ENCODE data around the gene MBP. TPM values are rescaled to one million over a fixed set of nuclear protein-coding genes. Genes with fewer than 3 reads are reported as not detected.

The MBP gene
- polyA plus RNA-seq, 4 donors = 18.5 to 23.3 (median 21.5) TPM

DNA sequence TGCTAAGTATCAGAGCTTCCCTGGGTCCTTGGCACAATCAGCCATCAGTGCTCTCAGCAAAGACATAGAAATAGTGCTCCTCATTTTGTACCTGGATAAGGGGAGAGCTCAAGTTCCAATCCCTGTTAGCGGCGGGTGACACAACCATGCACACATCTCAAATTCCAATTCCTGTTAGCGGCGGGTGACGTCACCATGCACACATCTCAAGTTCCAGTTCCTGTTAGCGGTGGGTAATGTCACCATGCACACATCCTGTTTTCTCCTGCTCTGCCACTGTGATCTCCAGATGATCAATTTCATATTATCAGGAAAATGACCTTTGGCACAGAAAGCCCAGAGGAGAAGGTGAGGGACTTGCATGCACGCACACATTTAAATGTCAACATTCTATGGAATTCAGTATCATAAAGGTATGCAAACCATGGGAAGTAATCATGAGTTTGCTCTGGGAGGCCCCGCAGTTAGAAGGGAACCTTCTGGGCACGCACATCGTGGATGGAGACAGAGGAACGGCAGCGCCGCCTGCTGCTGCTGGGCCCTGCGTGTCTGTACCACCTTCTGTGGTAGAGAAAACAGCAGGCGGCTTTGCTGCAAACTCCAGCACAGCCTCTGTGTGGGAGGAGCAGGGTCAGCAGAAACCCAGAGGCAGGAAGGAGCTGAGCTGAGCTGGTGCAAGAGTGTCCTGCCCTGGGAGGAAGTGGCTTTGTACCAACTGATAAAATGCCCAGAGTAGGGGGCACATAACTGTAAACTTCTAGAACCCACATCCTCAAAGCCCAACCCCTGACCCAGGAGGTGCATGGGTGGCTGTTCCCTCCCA, 77.8 kb downstream of the MBP start:
- DNase-seq (ENCODE audit: low read depth in 4 of 4, low spot score in 2 of 4) = peak; percentile 59 to 79 (median 66)

DNA sequence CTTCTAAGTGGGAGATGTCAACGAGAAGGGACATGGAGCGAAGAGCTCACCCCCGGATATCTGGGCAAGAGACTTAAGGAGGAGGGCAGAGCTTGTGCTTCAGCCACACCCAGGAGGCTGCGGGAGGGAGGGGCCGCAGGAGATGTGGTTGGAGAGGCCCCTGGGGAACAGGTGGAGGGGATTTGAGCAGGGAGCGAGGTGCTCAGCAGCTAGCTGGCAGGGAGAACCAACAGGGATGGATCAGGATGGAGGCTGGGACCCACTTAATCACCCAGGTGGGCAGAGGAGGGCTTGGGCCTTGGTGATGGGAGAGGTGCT, 78.3 kb downstream of the MBP start:
- no peak for DNase-seq (ENCODE audit: low read depth in 4 of 4, low spot score in 2 of 4)

DNA sequence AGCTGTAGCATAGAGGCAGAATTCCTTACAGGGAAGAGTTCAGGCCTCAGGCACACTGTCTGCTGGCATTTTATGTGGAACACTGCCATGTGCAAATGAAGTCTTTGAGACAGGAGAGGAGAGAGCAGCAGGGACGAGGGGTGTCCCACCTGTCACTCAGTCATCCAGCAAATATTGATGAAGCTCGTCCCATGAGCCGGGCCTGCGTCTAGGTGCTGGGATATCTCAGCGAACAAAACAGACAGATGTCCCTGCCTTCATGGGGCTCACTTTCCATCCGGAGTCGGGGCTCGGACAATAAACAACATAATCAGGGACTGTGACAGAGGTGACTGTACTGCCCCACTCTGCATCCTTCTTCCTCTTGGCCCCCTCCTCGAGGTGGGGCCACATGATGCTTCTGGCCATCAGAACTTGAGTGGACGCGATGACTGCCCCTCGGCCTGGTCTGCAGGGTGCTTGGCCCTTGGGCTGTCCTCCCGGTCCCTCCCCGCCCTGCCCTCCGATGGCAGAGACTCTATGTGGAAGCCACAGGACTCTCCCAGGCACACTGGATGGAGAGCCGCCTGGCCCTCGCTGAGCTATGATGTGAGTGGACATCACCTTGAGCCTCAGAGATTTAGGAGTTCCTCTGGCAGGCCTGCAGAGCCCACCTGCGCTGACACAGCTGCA, 78.8 kb downstream of the MBP start:
- DNase-seq (ENCODE audit: low read depth in 4 of 4, low spot score in 2 of 4) = no peak

DNA sequence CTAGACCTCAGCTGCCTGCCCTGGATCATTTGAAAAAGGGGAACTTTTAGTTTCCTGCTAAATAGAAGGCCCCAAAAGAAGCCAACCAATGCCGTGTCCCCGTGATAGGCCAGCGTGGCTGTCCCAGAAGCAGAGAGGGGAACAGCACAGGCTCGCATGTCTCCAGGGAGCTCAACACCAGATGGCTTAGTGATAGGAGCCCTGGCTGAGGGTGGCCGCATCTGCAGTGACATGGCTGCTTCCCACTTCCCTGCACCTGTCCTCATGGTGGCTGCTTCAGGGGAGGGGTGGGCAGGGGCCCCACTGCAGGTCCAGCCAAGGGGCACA, 79.6 kb downstream of the MBP start:
- no peak for DNase-seq (ENCODE audit: low read depth in 4 of 4, low spot score in 2 of 4)

DNA sequence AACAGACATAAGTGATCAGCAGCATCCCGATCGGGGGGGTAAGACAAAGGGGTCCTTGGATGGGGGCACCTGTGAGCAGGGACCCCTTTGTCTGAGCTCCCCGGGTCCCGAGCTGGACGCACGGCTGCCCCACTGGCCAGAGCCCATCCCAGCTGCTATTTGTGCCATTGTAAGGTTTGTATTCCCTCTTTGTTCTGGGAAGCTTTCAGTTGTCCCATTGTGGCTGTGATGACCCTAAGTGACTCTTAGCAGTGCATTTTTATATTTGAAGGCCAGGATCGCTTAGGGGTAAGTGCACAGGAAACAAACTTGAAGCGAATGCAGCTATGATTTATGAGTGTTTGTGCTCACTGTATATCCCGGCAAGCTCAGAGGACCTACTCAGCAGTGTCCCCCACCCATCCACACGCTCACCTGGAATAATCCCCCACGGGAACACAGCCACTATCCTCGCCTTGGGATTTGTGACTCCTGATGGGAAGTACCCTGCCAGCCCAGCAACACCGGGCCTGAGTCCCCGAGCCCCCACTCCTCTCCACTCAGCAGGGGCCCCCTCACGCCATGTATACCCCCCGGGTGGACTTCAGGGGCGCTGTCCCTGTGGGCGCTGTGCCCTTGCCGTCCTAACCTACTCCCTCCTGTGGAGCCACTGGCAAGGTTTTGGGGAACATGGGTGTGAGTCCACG, 80.1 kb downstream of the MBP start:
- DNase-seq (ENCODE audit: low read depth in 4 of 4, low spot score in 2 of 4) = no peak

DNA sequence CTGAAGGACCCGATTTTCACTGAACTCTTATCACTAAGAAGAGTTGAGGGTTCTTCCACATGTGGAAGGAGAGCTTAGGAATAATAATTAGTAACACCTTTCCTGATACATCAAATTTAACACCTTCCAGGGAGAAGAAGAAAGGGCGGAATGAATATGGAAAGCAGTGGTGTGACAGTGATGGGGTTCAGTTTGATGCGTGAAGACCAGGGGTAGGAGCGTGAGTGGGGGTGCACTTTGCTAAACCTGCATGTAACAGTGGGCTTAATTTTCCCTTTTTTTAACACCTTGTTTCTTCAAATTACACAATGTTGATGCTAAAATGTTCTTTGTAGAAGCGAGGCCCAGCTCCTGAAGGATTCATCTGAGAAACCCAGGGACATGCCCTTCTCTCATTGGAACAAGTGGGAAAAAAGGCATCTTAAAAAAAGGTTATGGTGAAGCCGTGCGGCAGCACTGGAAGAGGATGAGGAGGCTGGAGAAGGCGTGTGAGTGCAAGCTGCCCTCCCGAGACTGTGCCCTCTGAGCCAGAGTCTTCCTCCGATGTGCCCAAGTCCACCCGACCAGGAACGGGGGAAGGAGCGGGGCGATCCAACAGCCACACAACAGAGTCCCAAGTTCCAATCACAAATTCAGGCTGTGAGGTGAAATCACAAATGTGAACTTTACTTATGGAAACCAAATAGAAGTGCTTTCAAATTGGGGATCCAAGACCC, 80.8 kb downstream of the MBP start:
- no peak for DNase-seq (ENCODE audit: low read depth in 4 of 4, low spot score in 2 of 4)

DNA sequence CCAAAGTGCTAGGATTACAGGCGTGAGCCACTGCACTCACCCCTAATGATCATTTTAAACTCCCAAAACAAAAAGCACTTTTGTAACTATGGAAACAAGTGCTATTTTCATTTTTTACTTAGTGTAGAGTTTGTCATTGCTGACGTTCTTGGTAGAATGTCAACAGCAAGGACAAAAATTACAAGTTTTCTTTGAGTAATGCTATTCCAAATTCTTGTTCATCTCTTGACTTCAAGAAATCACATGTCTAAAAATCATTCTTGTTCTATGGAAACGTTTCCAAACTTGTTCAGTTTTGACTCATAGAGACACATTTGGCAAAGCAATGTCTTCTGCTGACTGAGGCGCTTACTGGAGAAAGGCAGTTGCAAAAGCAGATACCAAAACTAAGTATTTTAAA, 82.6 kb downstream of the MBP start:
- DNase-seq (ENCODE audit: low read depth in 4 of 4, low spot score in 2 of 4) = no peak

DNA sequence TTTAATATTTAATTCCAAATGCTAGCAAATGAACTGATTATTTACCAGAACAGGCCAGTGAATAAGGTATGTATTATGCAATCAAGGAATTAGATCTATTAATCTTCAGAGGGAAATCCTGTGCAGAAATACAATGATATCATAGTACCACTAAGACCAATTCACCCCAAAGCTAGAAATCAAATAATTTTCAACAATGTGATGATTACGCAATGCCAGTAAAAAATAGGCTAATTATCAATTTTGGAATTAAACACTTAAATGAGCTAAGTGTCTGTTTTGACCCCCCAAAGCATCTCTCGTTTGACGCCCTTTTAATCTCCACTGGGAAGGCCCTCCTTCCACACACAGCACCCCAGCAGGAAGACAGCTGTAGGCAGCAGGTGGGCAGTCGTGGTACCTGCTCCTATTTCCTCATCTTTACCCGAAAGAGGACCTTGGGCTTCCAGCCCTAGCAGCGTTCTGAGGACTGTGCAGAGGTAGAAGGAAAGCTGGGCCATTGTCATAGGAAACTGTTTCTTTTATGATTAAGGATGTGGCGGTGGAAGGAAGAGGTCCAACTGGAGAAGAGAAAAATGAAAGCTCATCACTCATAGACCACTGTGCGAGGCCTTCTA, 84.7 kb downstream of the MBP start:
- no peak for DNase-seq (ENCODE audit: low read depth in 4 of 4, low spot score in 2 of 4)

DNA sequence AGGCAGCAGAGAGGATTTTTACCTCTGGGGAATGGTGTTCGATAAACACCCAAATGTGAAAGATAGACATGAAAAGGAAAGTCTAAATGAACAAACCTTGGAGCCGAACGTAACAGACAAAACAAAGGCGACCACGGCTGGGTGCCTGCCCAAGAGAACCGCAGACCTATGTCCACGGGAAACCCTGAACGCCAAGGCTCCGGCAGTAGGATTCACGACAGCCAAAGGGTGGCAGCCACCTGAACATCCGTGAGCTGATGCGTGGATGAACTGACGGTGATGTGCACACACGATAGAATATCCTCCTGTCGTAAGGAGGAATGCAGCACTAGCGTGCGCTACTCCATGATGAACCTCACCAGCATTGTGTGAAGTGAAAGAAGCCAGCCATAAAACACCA, 85.6 kb downstream of the MBP start:
- no peak for DNase-seq (ENCODE audit: low read depth in 4 of 4, low spot score in 2 of 4)

DNA sequence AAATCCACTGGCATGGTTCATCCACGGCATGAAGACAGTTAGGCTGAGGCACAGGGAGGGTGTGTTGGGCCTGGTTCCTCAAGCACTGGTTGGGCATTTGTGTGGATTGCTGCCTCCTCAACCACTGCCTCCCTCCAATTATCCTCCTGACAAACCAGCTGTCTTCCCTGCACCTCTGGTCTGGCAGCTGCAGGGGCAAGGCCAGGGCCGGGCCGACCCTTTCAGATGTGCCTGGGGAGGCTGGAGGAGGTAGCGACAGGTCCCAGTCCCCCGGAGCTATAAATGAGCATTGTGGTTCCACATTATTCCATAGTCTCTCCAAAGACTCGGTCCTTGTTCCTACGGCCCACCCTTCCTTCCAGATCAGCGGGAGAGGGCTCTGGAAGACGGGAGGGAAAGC, 86.2 kb downstream of the MBP start:
- no peak for DNase-seq (ENCODE audit: low read depth in 4 of 4, low spot score in 2 of 4)

DNA sequence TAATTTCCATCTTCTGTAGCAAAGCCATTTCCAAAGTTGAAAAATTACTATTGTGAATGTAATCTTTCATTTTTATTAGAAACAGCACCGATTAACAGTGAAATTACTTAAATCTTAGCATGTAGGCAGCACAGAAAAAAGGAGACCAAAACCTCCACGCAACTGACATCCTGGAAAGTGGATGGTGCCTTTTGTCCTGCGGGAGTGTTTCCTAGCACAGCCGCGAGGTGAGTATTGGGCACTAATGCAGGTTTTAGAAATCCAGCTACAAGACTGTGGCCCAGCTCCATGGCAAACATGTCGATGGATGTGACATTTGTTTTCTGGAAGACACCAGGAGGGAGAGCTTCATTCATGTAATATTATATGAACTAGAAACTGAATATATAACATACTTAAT, 86.9 kb downstream of the MBP start:
- DNase-seq (ENCODE audit: low read depth in 4 of 4, low spot score in 2 of 4) = no peak

DNA sequence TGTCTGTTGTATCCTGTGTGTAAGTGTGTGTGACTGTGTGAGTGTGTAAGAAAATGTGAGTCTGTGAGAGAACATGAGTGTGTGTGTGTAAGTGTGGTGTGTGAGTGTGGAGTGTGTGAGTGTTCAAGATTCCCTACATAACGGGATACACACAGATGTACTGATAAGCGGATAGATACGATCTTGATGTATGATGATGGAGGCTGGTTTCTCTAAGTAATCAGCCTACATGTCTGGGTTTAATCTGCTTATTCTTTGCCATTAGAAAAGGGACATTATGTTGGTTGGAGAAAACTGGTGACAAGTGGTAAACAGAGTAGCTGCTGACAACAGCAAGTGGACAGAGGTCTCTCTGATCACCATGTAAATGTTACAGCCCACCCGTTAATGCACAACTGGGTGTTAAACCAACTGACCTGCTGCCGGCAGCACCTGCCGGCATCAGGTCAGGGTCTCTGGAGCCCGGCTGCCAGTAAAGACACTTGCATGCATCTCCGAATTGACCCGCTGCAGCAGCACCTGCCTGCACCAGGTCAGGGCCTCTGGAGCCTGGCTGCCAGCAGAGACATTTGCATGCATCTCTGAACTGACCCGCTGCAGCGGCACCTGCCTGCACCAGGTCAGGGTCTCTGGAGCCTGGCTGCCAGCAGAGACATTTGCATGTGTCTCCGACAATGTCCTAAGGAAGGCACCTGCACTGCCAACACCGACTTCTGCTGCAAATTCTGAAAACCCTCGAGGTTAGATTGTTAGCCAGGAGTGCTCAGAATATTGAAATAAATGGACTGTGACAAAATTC, 87.5 kb downstream of the MBP start:
- DNase-seq (ENCODE audit: low read depth in 4 of 4, low spot score in 2 of 4) = no peak

DNA sequence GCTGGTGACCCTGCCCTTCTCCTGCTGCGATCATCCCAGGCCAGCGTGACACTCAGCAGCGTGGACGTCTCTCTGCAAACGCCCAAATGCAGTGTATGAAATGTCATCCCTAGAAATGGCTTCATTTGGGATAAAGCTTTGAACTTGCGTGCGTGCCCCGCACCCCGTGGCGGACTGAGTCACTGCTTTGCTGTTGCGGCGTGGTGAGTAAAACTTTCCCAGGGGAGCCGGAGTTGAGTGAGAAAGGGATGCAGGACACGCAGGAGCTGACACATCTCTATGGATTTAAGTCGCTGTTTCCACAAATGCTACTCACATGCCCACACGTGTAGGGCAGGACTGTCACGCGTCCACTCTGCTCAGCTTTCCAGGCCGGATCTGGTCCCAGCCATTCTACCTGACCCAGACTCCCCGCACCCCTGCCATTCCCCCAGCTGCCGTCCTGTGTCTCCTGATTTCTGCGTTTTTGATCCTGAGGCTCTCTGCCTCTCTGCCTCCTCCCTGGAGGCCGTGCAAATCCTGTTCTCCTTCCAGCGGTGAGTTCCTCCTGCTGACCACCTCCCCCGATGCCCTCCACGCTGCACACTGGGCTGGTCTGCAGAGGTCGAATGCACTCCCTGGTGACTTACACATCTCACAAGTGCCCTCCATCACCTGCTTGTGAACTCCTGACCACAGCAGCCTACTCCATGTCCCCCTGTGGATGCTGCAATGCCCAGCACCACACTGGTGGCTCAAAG, 88.9 kb downstream of the MBP start:
- no peak for DNase-seq (ENCODE audit: low read depth in 4 of 4, low spot score in 2 of 4)

DNA sequence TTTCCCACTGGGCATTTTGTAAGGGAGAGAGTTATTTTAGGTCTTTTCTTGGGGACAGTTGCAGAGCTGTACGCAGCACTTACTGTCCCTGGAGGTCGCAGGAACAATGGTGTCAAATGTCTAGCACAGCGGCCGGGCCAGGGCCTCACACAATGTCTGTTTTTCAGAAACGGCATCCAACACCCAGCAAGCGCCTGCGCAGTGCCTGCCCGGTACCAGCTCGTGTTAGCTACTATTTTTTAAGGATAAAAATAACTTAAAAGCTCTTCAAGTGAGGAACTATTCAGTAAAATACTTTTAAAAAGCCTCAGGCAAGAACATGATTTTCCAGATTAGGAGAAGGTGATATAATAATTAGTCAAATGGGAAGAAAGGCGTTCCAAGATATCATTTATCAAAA, 90.0 kb downstream of the MBP start:
- DNase-seq (ENCODE audit: low read depth in 4 of 4, low spot score in 2 of 4) = no peak

DNA sequence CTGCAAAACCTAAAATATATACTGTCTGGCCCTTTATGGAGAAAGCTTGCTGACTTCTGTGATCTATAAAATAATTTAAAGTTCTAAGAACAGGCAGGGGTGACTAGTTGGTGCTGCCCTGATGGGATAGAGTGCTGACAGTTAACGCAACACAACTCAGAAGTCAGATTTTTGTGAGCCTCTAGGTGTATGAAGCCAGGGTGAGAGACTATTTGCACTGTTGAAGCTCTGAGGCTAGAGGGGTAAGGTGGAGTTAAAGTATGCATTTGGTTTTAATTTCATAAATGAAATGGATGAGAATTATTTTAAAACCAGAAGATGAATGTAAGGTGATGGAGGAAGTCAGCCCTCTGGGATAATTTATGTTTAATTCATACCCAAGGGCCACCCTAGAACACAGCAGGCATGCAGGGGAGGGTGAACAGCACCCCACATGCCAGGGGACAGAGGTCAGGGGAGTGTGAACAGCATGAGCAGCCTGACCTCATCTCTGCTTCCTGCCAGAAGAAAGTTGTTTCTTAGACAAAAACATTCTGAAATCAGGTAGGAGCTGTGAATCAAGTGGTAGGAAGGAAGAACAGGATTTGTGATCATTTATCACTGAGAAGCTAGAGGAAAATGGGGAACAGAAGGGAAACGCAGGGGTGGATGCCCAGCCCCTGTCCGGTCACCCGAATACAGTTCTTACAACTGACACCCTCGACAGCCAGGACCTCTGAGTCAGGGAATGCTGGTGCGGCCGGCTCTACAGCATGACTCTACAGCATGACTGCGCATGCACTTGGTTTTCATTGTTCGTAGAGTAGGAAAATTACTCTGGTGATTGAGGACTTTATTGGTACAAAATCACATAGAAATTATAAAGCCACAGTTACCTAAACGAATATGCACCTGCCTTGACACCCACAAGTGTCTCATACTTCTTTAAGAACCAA, 93.1 kb downstream of the MBP start:
- DNase-seq (ENCODE audit: low read depth in 4 of 4, low spot score in 2 of 4) = no peak

DNA sequence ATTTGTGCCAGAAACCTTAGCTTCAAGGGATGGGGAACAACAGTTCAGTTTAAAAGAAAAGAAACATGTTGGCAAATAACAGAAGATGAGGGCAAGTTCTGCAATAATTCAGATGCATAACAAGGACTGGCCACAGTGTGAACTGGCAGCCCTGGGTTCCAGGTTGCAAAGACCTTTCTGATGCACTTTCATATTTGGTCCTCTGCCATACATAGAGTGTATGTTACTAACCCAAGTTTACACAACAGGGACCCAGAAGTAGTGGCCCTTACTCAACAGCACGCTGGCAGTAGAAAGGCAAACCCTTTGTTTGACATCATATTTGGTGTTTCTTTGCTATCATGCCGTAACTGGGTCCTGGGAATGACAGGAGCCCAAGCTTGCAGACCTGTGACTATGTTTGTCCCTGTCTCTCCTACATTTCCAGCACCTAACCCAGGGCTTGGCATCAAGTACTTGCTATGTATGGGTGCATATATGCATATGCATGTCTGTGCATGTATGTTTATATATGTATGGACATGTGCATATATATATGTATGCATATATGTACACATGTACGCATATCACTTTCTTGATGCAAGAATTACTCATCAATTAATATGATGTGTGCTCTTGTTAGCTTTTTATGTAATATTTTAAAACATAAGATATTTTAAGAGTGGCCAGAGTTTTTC, 94.3 kb downstream of the MBP start:
- DNase-seq (ENCODE audit: low read depth in 4 of 4, low spot score in 2 of 4) = no peak

DNA sequence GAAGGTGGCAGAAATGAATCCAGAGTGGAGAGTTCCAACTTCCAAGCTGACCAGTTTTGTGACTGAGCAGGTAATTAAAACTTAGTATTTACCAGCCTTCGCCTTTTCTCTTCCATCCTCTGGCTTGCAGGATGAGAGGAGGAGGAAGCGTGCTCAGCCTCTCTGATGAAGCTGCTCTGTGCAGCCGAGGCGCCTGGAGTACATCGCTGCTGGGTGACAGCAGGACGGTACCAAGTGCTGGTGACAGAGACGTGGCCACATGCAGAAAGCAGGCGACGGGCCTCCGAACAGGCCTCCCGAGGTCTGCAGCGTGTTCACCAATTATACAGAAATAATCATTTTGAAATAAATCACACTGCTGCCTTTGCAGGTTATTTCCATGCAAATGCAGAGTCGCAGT, 95.0 kb downstream of the MBP start:
- no peak for DNase-seq (ENCODE audit: low read depth in 4 of 4, low spot score in 2 of 4)
